HL-60 (cell line): Measurements from ENCODE around the gene CRYBB3.
"Not testable (repeated sequence)": the region's sequence is repeated elsewhere in the genome, so short reads cannot be mapped to it uniquely, and the experiment has no call there.

Experiments
- DNase-seq, 2 experiments: peaks; one replicate each; pipeline ENCODE4 v3.0.0-alpha.2; 2010 to 2020; ENCODE audit warnings: low read depth in 1 of 2, low spot score in 1 of 2
- H3K27ac ChIP-seq: fragments of 250-450 bp; sonication (Bioruptor Pico); replicated peaks from 2 replicates; pipeline ENCODE4 v1.5.1; 2020; ENCODE audit warnings: mild to moderate bottlenecking, moderate library complexity
- H3K27me3 ChIP-seq: fragments of 250-450 bp; sonication (Bioruptor Pico); 2 replicates; pipeline ENCODE4 v1.5.1; 2021; ENCODE audit warnings: mild to moderate bottlenecking, moderate library complexity; ENCODE audit not compliant: insufficient read depth, poor library complexity, severe bottlenecking
- H3K4me3 ChIP-seq: replicated peaks from 2 replicates; pipeline ENCODE4 v1.5.1; 2011; ENCODE audit warnings: mild to moderate bottlenecking, control low read depth, low read length; ENCODE audit not compliant: insufficient read depth
- GABPA ChIP-seq: IDR thresholded peaks from 2 replicates; pipeline ENCODE4 v1.6.1; 2012; ENCODE audit warnings: low read depth
- POLR2AphosphoS5 ChIP-seq: IDR thresholded peaks from 2 replicates; pipeline ENCODE4 v1.6.1; 2012; ENCODE audit warnings: low read depth
- SPI1 ChIP-seq: IDR thresholded peaks from 2 replicates; pipeline ENCODE4 v1.6.1; 2012; ENCODE audit warnings: low read depth, mild to moderate bottlenecking, borderline replicate concordance
- TF ChIP-seq, protein P1 (sequence below): IDR thresholded peaks from one replicate; pipeline ENCODE4 v1.5.1; 2011; ENCODE audit warnings: low read length, control low read depth, inconsistent platforms; ENCODE audit not compliant: insufficient read depth
- TF ChIP-seq, protein P2 (sequence below): IDR thresholded peaks from 2 replicates; pipeline ENCODE4 v1.6.1; 2012; ENCODE audit warnings: low read depth; ENCODE audit not compliant: insufficient replicate concordance

The CRYBB3 gene

DNA sequence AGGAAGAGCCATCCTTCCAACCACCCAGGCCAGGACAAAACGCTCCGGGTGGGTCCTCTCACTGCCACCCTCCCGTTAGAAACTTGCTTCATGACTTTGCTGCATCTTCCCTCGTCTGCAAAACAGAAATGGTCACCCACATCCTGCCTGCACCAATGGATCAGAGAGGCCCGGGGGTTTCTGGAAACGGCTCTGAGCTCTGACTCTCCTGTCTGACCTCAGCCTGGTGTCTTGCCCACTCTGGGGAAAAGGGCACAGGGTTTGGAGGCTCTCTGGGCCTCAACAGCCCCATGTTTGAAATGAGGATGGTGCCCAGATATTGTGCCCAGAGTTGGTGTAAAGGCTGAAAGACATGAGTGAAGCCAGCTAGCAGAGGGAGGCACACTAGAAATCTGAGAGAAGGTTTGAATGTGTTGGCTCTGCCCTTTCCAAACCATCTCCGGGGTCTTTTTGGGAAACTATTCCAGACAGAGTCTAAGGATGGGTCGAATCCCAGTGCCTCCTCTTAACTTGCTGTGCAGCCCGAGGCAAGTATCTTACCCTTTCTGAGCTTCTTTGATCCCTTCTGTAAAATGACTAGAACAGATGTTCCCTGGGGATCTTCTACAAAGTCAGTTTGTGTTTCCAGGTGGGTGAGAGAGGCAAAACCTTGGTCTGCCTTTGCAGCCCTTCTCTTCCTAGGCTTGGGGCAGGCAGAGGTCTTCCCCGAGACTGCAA, 2.1 kb downstream of the CRYBB3 start:
- DNase-seq, result no peak
- H3K27me3 ChIP-seq, result no peaks in the 10 kb centered on the region
- TF ChIP-seq, protein P1, sequence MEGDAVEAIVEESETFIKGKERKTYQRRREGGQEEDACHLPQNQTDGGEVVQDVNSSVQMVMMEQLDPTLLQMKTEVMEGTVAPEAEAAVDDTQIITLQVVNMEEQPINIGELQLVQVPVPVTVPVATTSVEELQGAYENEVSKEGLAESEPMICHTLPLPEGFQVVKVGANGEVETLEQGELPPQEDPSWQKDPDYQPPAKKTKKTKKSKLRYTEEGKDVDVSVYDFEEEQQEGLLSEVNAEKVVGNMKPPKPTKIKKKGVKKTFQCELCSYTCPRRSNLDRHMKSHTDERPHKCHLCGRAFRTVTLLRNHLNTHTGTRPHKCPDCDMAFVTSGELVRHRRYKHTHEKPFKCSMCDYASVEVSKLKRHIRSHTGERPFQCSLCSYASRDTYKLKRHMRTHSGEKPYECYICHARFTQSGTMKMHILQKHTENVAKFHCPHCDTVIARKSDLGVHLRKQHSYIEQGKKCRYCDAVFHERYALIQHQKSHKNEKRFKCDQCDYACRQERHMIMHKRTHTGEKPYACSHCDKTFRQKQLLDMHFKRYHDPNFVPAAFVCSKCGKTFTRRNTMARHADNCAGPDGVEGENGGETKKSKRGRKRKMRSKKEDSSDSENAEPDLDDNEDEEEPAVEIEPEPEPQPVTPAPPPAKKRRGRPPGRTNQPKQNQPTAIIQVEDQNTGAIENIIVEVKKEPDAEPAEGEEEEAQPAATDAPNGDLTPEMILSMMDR, result no peak
- TF ChIP-seq, protein P2, sequence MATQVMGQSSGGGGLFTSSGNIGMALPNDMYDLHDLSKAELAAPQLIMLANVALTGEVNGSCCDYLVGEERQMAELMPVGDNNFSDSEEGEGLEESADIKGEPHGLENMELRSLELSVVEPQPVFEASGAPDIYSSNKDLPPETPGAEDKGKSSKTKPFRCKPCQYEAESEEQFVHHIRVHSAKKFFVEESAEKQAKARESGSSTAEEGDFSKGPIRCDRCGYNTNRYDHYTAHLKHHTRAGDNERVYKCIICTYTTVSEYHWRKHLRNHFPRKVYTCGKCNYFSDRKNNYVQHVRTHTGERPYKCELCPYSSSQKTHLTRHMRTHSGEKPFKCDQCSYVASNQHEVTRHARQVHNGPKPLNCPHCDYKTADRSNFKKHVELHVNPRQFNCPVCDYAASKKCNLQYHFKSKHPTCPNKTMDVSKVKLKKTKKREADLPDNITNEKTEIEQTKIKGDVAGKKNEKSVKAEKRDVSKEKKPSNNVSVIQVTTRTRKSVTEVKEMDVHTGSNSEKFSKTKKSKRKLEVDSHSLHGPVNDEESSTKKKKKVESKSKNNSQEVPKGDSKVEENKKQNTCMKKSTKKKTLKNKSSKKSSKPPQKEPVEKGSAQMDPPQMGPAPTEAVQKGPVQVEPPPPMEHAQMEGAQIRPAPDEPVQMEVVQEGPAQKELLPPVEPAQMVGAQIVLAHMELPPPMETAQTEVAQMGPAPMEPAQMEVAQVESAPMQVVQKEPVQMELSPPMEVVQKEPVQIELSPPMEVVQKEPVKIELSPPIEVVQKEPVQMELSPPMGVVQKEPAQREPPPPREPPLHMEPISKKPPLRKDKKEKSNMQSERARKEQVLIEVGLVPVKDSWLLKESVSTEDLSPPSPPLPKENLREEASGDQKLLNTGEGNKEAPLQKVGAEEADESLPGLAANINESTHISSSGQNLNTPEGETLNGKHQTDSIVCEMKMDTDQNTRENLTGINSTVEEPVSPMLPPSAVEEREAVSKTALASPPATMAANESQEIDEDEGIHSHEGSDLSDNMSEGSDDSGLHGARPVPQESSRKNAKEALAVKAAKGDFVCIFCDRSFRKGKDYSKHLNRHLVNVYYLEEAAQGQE, result no peak
- no peak for TF ChIP-seq GABPA
- no peak for TF ChIP-seq SPI1
- no peak for TF ChIP-seq POLR2AphosphoS5
- H3K4me3 ChIP-seq, result no peak overlapping the region
- no peak overlapping the region for H3K27ac ChIP-seq

DNA sequence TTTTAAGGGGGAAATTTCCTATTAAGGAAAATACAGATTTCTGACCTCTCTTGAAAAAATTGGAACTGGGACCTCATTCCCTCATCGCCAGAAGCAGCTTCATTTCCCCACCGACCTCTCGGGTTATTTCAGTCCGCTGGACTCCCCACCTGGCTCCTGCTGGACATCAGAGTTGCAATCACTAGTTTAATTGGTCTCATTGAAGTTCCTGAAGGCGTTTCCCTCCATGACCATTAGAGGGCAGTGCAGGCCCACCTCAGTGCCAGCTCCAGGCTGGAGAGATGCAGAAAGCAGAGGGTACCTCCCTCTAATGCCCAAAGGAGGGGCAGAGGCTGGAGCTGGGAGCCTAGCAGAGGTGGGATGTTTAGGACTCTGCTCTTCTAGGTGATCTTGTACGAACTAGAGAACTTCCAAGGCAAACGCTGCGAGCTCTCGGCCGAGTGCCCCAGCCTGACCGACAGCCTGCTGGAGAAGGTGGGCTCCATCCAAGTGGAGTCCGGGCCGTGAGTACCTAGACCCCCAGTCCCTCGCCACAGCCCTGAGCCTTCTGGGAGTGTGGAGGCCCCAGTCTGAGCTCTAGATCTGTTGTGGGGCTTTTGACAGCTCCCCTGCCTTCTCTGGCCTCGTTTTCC, 2.7 kb downstream of the CRYBB3 start:
- H3K27ac ChIP-seq, result no peak overlapping the region
- DNase-seq, result peak; percentile 12 to 59
- no peak for TF ChIP-seq SPI1
- TF ChIP-seq, protein P1, result peak; percentile 93
- TF ChIP-seq, protein P2, result no peak
- TF ChIP-seq GABPA, result no peak
- no peaks in the 10 kb centered on the region for H3K27me3 ChIP-seq
- no peak overlapping the region for H3K4me3 ChIP-seq

DNA sequence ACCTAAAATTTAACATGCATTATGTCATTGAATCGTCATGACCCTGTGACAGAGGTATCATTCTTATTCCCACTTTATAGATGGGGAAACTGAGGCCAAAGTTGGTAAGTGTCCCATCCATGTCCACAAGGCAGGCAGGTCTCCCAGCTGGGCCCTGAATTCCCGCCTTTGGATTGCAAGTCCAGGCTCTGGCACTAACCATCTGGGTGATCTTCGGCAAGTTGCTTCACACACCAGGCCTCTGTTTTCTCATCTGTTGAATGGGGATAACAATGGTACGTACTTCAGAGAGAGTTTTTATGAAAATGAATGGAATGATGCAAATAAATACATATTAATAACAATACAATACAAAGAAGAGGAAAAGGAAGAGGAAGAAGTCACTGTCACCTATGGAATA, 3.4 kb downstream of the CRYBB3 start:
- Histone ChIP-seq H3K4me3 (no peak overlapping the region), H3K27ac (no peak overlapping the region), H3K27me3 (no peaks in the 10 kb centered on the region)
- no peak for DNase-seq
- TF ChIP-seq, protein P2, result no peak
- no peak for TF ChIP-seq SPI1
- TF ChIP-seq GABPA, result no peak
- TF ChIP-seq, protein P1, result no peak
- no peak for TF ChIP-seq POLR2AphosphoS5

DNA sequence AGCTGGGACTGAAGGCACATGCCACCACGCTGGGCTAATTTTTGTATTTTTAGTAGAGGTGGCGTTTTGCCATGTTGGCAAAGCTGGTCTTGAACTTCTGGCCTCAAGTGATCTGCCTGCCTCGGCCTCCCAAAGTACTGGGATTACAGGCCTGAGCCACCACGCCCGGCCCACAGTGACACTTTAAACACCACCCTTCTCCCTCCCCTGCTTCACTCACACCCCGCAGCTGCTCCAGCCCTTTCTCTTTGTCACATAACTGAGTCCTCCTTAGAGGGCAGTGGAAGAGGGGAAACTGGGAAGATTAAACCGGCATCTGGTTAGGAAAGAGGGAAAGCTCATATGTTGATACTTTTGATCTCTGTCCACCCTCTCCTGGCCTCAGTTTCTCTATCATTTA, 4.9 kb downstream of the CRYBB3 start:
- not testable (repeated sequence) for H3K4me3 ChIP-seq, H3K27ac ChIP-seq, H3K27me3 ChIP-seq, DNase-seq
